HepG2 (cell line): ENCODE measurements around the gene DUSP9. TPM values are rescaled to one million over a fixed set of nuclear protein-coding genes. Genes with fewer than 3 reads are reported as not detected.

ENCODE experiments used
- DMAP1 ChIP-seq: IDR thresholded peaks from 2 replicates; pipeline ENCODE4 v1.6.1; 2016
- FOXK1 ChIP-seq: sonication (generic); formaldehyde crosslinking; IDR thresholded peaks from 2 replicates; pipeline ENCODE4 v1.4.0; 2020; ENCODE audit warnings: low read depth, missing genetic modification reagents, borderline replicate concordance
- HNRNPK ChIP-seq: fragments of 200-400 bp; formaldehyde crosslinking; IDR thresholded peaks from 2 replicates; pipeline ENCODE4 v1.6.1; 2018; ENCODE audit warnings: low read length, low read depth, moderate library complexity, mild to moderate bottlenecking; ENCODE audit not compliant: poor library complexity, severe bottlenecking
- KMT2A ChIP-seq: sonication (generic); formaldehyde crosslinking; IDR thresholded peaks from 2 replicates; pipeline ENCODE4 v1.4.0; 2020; ENCODE audit warnings: missing genetic modification reagents
- MAF1 ChIP-seq: sonication (generic); formaldehyde crosslinking; IDR thresholded peaks from 2 replicates; pipeline ENCODE4 v1.5.0; 2020; ENCODE audit warnings: missing genetic modification reagents, borderline replicate concordance
- MZF1 ChIP-seq: sonication (generic); formaldehyde crosslinking; IDR thresholded peaks from 2 replicates; pipeline ENCODE4 v1.8.1; 2023; ENCODE audit warnings: mild to moderate bottlenecking, missing genetic modification reagents, borderline replicate concordance
- NFYC ChIP-seq: IDR thresholded peaks from 2 replicates; pipeline ENCODE4 v1.6.1; 2016; ENCODE audit warnings: missing genetic modification reagents, missing compliant biosample characterization
- RXRB ChIP-seq: IDR thresholded peaks from 2 replicates; pipeline ENCODE4 v1.6.1; 2016; ENCODE audit warnings: borderline replicate concordance, missing genetic modification reagents, missing compliant biosample characterization
- SMAD1 ChIP-seq: sonication (generic); formaldehyde crosslinking; IDR thresholded peaks from 2 replicates; pipeline ENCODE4 v1.4.0; 2020; ENCODE audit warnings: missing genetic modification reagents, low read depth, mild to moderate bottlenecking, borderline replicate concordance
- TAF1 ChIP-seq: sonication (generic); formaldehyde crosslinking; IDR thresholded peaks from 2 replicates; pipeline ENCODE4 v1.4.0; 2020; ENCODE audit warnings: missing genetic modification reagents
- ZBTB1 ChIP-seq: sonication (generic); formaldehyde crosslinking; IDR thresholded peaks from 2 replicates; pipeline ENCODE4 v1.4.0; 2020; ENCODE audit warnings: missing genetic modification reagents, borderline replicate concordance
- ZBTB7B ChIP-seq: sonication (generic); formaldehyde crosslinking; IDR thresholded peaks from 2 replicates; pipeline ENCODE4 v1.4.0; 2020; ENCODE audit warnings: missing genetic modification reagents
- ZC3H13 ChIP-seq: sonication (generic); formaldehyde crosslinking; IDR thresholded peaks from 2 replicates; pipeline ENCODE4 v1.8.1; 2023; ENCODE audit warnings: mild to moderate bottlenecking, missing genetic modification reagents, moderate library complexity
- ZFX ChIP-seq: sonication (generic); formaldehyde crosslinking; IDR thresholded peaks from 2 replicates; pipeline ENCODE4 v1.4.0; 2020; ENCODE audit warnings: mild to moderate bottlenecking, low read depth, missing genetic modification reagents, moderate library complexity
- ZKSCAN5 ChIP-seq: sonication (generic); formaldehyde crosslinking; IDR thresholded peaks from 2 replicates; pipeline ENCODE4 v1.5.1; 2020; ENCODE audit warnings: mild to moderate bottlenecking, missing genetic modification reagents
- ZNF737 ChIP-seq: sonication (generic); formaldehyde crosslinking; IDR thresholded peaks from 2 replicates; pipeline ENCODE4 v1.5.0; 2020; ENCODE audit warnings: missing genetic modification reagents, mild to moderate bottlenecking, borderline replicate concordance
- polyA plus RNA-seq, 8 experiments: library from polyadenylated mRNA; depleted of rRNA in 3 of 8; stranded (reverse) in 7 of 8; unstranded in 1 of 8; fragments of >200 nt; fragmentation: Illumina TruSeq in 4 of 8; extraction: Trizol in 4 of 8; gene quantifications; 2 replicates each; pipeline versions ENCODE4 v1.2.1 to v1.2.3, GENCODE V29; 2011 to 2016; ENCODE audit warnings: low read depth in 4 of 8, missing spikeins in 1 of 8, mixed read lengths in 1 of 8; ENCODE audit not compliant: insufficient read depth in 1 of 8
- total RNA-seq, 5 experiments: library from RNA; depleted of rRNA; stranded (reverse); fragments of >200 nt; fragmentation: Illumina TruSeq; extraction: Trizol; gene quantifications; 2 replicates each; pipeline ENCODE4 v1.2.3, GENCODE V29; 2016; ENCODE audit warnings: low read depth in 1 of 5
- TF ChIP-seq, protein P1 (sequence below): sonication (generic); formaldehyde crosslinking; IDR thresholded peaks from one replicate; pipeline ENCODE4 v1.5.1; 2020; ENCODE audit warnings: mild to moderate bottlenecking, missing genetic modification reagents; ENCODE audit errors: not compliant biosample characterization
- TF ChIP-seq, protein P2 (sequence below), 2 experiments: fragments of 450-650 bp in 1 of 2; sonication (generic) in 1 of 2; formaldehyde crosslinking; IDR thresholded peaks; 2 replicates each; pipeline versions ENCODE4 v1.5.0 to v1.8.0; 2020 to 2022; ENCODE audit warnings: mild to moderate bottlenecking in 1 of 2, missing genetic modification reagents in 1 of 2
- TF ChIP-seq, protein P3 (sequence below): sonication (generic); formaldehyde crosslinking; IDR thresholded peaks from 2 replicates; pipeline ENCODE4 v1.4.0; 2020; ENCODE audit warnings: missing genetic modification reagents, mild to moderate bottlenecking, borderline replicate concordance

Gene DUSP9
- total and polyA plus RNA-seq, 2 of the 13 experiments (the other 11 are each of a cell fraction or from before 2014, with no cell fraction given) = 235 to 435 TPM

DNA sequence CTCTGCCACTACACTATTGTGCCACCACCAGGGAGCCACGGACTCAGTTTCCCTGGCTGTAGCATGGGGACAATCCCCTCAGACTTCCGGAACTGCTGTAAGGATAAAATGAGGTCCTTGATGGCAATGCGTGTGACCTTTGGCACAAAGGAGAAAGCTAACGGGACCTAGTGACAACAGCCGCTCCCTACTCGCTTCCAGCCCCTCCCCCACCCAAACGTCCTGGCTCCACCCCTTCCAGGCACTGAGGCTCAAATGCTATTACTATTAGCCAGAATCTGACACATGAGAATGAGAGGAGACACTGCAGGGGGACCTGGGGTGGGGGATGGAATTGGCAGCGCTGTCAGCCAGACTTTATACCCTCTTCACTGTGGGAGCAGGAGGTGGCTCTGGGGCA lies 5.4 kb upstream of the DUSP9 start (continued):
- TF ChIP-seq, protein P1, sequence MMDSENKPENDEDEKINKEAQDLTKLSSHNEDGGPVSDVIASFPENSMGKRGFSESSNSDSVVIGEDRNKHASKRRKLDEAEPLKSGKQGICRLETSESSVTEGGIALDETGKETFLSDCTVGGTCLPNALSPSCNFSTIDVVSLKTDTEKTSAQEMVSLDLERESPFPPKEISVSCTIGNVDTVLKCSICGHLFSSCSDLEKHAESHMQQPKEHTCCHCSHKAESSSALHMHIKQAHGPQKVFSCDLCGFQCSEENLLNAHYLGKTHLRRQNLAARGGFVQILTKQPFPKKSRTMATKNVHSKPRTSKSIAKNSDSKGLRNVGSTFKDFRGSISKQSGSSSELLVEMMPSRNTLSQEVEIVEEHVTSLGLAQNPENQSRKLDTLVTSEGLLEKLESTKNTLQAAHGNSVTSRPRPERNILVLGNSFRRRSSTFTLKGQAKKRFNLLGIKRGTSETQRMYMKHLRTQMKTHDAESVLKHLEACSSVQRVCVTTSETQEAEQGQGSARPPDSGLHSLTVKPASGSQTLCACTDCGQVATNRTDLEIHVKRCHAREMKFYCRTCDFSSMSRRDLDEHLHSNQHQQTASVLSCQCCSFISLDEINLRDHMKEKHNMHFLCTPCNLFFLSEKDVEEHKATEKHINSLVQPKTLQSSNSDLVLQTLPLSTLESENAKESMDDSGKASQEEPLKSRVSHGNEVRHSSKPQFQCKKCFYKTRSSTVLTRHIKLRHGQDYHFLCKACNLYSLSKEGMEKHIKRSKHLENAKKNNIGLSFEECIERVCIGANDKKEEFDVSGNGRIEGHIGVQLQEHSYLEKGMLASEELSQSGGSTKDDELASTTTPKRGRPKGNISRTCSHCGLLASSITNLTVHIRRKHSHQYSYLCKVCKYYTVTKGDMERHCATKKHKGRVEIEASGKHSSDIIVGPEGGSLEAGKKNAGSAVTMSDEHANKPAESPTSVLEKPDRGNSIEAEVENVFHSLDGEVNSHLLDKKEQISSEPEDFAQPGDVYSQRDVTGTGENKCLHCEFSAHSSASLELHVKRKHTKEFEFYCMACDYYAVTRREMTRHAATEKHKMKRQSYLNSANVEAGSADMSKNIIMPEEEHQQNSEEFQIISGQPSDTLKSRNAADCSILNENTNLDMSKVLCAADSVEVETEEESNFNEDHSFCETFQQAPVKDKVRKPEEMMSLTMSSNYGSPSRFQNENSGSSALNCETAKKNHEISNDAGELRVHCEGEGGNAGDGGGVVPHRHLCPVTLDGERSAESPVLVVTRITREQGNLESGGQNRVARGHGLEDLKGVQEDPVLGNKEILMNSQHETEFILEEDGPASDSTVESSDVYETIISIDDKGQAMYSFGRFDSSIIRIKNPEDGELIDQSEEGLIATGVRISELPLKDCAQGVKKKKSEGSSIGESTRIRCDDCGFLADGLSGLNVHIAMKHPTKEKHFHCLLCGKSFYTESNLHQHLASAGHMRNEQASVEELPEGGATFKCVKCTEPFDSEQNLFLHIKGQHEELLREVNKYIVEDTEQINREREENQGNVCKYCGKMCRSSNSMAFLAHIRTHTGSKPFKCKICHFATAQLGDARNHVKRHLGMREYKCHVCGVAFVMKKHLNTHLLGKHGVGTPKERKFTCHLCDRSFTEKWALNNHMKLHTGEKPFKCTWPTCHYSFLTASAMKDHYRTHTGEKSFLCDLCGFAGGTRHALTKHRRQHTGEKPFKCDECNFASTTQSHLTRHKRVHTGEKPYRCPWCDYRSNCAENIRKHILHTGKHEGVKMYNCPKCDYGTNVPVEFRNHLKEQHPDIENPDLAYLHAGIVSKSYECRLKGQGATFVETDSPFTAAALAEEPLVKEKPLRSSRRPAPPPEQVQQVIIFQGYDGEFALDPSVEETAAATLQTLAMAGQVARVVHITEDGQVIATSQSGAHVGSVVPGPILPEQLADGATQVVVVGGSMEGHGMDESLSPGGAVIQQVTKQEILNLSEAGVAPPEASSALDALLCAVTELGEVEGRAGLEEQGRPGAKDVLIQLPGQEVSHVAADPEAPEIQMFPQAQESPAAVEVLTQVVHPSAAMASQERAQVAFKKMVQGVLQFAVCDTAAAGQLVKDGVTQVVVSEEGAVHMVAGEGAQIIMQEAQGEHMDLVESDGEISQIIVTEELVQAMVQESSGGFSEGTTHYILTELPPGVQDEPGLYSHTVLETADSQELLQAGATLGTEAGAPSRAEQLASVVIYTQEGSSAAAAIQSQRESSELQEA (CRISPR knock-in tag) = no peak
- TF ChIP-seq SMAD1 (CRISPR knock-in tag) = no peak
- no peak for TF ChIP-seq MZF1
- TF ChIP-seq RXRB (CRISPR knock-in tag) = peak; percentile 64; the same call in 1 of the 2 replicates
- peak; percentile 42; the same call in 1 of the 2 replicates for TF ChIP-seq TAF1 (CRISPR knock-in tag)
- TF ChIP-seq ZC3H13 (CRISPR knock-in tag) = no peak
- peak; percentile 32; the same call in 1 of the 2 replicates for TF ChIP-seq ZFX (CRISPR knock-in tag)
- TF ChIP-seq HNRNPK = no peak
- TF ChIP-seq NFYC (CRISPR knock-in tag) = no peak
- TF ChIP-seq KMT2A (CRISPR knock-in tag) = no peak
- TF ChIP-seq, protein P2, sequence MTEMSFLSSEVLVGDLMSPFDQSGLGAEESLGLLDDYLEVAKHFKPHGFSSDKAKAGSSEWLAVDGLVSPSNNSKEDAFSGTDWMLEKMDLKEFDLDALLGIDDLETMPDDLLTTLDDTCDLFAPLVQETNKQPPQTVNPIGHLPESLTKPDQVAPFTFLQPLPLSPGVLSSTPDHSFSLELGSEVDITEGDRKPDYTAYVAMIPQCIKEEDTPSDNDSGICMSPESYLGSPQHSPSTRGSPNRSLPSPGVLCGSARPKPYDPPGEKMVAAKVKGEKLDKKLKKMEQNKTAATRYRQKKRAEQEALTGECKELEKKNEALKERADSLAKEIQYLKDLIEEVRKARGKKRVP (CRISPR knock-in tag; IDR thresholded peaks at IDR 0.05) = no peak
- no peak for TF ChIP-seq DMAP1 (CRISPR knock-in tag)
- TF ChIP-seq ZBTB7B (CRISPR knock-in tag) = no peak
- TF ChIP-seq, protein P3, sequence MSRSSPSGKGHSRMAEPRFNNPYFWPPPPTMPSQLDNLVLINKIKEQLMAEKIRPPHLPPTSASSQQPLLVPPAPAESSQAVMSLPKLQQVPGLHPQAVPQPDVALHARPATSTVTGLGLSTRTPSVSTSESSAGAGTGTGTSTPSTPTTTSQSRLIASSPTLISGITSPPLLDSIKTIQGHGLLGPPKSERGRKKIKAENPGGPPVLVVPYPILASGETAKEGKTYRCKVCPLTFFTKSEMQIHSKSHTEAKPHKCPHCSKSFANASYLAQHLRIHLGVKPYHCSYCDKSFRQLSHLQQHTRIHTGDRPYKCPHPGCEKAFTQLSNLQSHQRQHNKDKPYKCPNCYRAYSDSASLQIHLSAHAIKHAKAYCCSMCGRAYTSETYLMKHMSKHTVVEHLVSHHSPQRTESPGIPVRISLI (CRISPR knock-in tag) = no peak
- TF ChIP-seq ZNF737 (CRISPR knock-in tag) = no peak
- no peak for TF ChIP-seq ZBTB1 (CRISPR knock-in tag)
- TF ChIP-seq ZKSCAN5 = no peak
- TF ChIP-seq FOXK1 (CRISPR knock-in tag) = 0 out of 2 replicates have a peak, but pooled peaks have one; percentile 15
- no peak for TF ChIP-seq MAF1 (CRISPR knock-in tag)
